GM18951 (cell line): Measurements from ENCODE around the gene NUMB.

Experiments used
- POLR2A ChIP-seq: IDR thresholded peaks from 4 replicates; pipeline ENCODE4 v1.6.1; 2011; ENCODE audit warnings: mild to moderate bottlenecking; ENCODE audit not compliant: insufficient read length, insufficient read depth; ENCODE audit errors: extremely low read depth
- in situ Hi-C: fragments of 300-500 bp; cut with MboI; formaldehyde crosslinking; loops from one replicate; pipeline ENCODE4 v1.12.0; 2022; ENCODE audit warnings: low sequenced_read_pairs, mixed read lengths, inconsistent platforms; ENCODE audit not compliant: unreplicated experiment

The NUMB gene

GRCh38 chr14:73261075-73261474 is 197.3 kb downstream of the NUMB start:
- TF ChIP-seq POLR2A = no peak
- in situ Hi-C loops = no loop called here

- TF ChIP-seq POLR2A = no peak
- in situ Hi-C loops = no loop called here
These were observed 197.8 kb downstream of the NUMB start for GRCh38 chr14:73260574-73260973.

- no peak for TF ChIP-seq POLR2A
- in situ Hi-C loops = no loop called here
These were observed 198.5 kb downstream of the NUMB start for GRCh38 chr14:73259837-73260236.

GRCh38 chr14:73258845-73259611 is 199.3 kb downstream of the NUMB start:
- in situ Hi-C loops = no loop called here
- no peak for TF ChIP-seq POLR2A

- in situ Hi-C loops = no loop called here
- no peak for TF ChIP-seq POLR2A
These were observed 200.3 kb downstream of the NUMB start for GRCh38 chr14:73258076-73258475.

GRCh38 chr14:73255693-73256225 is 202.6 kb downstream of the NUMB start:
- no peak for TF ChIP-seq POLR2A
- in situ Hi-C loops = no loop called here

DNA sequence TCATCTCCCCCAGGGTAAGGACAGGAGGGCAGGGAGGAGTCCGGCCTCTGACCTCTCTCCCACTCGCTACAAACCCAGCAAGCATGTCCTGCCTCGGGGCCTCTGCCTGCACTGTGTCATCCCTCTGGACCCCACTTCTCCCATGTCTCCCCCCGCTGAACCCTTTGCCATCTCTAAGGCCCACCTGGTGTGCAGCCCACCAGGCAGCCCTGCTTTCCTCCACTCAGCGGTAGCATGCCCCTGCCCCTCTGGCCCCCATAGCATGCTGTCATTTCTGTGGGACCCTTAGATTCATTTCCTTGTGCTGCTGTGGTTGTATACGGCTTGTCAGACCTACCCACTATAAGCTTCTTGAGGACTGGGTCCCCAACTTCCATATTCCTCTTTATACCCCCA is 203.3 kb downstream of the NUMB start:
- TF ChIP-seq POLR2A = no peak
- in situ Hi-C loops = no loop called here

DNA sequence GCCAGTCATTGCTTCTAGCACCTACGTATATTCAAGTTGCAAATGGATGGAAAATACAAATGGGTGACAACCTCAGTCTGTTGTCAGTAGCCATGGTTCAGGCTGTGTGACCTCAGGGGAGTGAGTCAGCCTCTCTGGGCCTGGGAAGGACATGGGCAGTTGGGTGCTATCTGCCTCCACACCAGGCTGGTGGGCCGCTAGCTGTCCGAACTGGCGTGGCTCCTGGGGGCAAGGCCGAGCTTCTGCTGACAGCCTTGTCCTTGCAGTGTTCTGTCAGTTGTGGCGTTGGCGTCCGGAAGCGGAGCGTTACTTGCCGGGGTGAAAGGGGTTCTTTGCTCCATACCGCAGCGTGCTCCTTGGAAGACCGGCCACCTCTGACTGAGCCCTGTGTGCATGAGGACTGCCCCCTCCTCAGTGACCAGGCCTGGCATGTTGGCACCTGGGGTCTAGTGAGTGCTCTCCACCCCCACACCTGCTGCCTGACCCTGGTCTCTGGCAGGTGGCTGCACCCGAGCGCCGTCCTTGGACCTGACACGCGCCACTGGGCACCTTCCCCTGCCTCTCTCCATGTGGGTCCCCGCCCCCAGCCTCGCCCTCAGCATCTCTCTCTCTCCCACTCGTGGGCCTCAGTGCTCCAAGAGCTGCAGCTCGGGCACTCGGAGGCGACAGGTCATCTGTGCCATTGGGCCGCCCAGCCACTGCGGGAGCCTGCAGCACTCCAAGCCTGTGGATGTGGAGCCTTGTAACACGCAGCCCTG is 203.9 kb downstream of the NUMB start:
- in situ Hi-C loops = no loop called here
- TF ChIP-seq POLR2A = no peak

GRCh38 chr14:73253721-73254120 is 204.6 kb downstream of the NUMB start:
- TF ChIP-seq POLR2A = no peak
- in situ Hi-C loops = no loop called here

DNA sequence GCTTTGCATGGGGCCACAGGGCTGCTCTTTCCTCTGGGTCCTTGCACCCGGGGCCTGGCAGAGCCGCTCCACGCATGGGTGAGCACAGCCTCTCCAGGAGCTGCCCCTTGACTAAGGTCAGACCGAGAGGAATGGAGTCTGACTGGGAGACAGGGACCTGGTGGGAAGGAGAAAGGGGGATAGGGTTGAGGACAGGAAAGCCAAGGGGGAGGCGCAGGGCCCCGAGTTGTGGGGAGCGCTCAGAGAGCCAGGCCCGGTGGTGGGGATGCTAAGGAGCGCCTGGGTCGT is 205.1 kb downstream of the NUMB start:
- no peak for TF ChIP-seq POLR2A
- in situ Hi-C loops = no loop called here

GRCh38 chr14:73252491-73253322 is 205.6 kb downstream of the NUMB start:
- in situ Hi-C loops = no loop called here
- TF ChIP-seq POLR2A = no peak

GRCh38 chr14:73251516-73252215 is 206.7 kb downstream of the NUMB start:
- TF ChIP-seq POLR2A = no peak
- in situ Hi-C loops = no loop called here
